Right lobe of liver (tissue), 4 donors: ENCODE measurements around the gene RAET1G.

Experiments
- POLR2A ChIP-seq: fragments of 450-650 bp; IDR thresholded peaks from one replicate; pipeline ENCODE4 v1.6.1; 2017; ENCODE audit warnings: antibody characterized with exemption, mild to moderate bottlenecking
- TF ChIP-seq, protein P1 (sequence below), 4 donors: fragments of 200-600 bp in 3 of 4; fragments of 450-650 bp in 1 of 4; IDR thresholded peaks; one replicate each; pipeline versions ENCODE4 v1.5.1 to v1.8.0; 2016 to 2022; ENCODE audit warnings: antibody characterized with exemption in 4 of 4, mild to moderate bottlenecking in 2 of 4
- donor health status: DM: no; HTN: no; CAD: no.
- donor health status: DM: no; HTN: no; CAD: no.
- donor health status: DM: no; HTN: yes; CAD: no.

DNA sequence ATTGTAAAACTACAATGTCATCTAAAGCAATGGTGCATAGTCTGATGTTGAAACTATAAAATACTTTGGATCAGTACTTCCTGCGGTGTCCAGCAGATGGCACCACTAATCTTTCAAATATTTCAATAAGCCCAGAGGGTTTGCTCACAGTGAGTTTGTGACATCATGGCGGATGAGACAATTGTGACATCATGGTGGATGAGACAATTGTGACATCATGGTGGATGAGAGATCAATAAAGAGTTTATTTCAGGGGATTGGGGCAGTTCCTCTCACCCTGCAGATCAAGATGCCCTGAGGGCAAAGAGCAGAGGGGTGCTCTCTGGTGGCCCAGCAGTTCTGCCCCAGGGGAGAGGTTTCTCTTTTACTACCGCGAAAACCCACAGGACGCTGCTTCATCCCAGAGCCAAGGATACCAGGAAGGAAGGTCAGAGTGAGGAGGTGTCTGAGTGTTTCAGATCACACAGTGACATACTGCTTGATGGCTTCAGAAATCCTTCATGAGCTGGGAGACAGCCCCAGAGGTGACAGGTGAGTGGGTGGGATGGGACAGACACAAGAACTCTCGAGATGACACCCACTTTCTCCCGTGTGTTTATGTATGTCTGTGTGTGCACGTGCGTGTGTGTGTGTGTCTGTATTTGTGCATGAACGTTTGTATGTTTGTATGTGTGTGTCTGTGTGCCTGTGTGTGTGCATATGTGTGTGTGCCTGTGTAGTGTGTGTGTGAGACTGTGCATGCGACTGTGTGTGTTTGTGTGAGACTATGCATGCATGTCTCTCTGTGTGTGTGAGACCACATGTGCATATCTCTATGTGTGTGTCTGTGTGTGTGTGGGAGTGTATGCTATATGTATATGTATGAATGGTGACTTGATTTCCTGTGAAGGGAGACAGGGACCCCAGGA, 11.6 kb upstream of the RAET1G start:
- TF ChIP-seq, protein P1, sequence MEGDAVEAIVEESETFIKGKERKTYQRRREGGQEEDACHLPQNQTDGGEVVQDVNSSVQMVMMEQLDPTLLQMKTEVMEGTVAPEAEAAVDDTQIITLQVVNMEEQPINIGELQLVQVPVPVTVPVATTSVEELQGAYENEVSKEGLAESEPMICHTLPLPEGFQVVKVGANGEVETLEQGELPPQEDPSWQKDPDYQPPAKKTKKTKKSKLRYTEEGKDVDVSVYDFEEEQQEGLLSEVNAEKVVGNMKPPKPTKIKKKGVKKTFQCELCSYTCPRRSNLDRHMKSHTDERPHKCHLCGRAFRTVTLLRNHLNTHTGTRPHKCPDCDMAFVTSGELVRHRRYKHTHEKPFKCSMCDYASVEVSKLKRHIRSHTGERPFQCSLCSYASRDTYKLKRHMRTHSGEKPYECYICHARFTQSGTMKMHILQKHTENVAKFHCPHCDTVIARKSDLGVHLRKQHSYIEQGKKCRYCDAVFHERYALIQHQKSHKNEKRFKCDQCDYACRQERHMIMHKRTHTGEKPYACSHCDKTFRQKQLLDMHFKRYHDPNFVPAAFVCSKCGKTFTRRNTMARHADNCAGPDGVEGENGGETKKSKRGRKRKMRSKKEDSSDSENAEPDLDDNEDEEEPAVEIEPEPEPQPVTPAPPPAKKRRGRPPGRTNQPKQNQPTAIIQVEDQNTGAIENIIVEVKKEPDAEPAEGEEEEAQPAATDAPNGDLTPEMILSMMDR (IDR thresholded peaks at IDR 0.05): peak; percentile 81 to 93 (median 84)
- no peak for TF ChIP-seq POLR2A
